Peyer's patch (tissue), 4 donors: ENCODE data around the gene KRT9.

Experiments
- POLR2A ChIP-seq, 2 donors: fragments of 450-650 bp; IDR thresholded peaks; one replicate each; pipeline ENCODE4 v1.5.1; 2017; ENCODE audit warnings: antibody characterized with exemption in 2 of 2, mild to moderate bottlenecking in 2 of 2, moderate library complexity in 2 of 2
- TF ChIP-seq, protein P1 (sequence below), 6 experiments: fragments of 450-650 bp in 4 of 6; fragments of 200-600 bp in 2 of 6; sonication (generic) in 1 of 6; IDR thresholded peaks; one replicate each; pipeline ENCODE4 v1.5.1; 2017 to 2019; ENCODE audit warnings: antibody characterized with exemption in 6 of 6, mild to moderate bottlenecking in 3 of 6, moderate library complexity in 1 of 6

DNA sequence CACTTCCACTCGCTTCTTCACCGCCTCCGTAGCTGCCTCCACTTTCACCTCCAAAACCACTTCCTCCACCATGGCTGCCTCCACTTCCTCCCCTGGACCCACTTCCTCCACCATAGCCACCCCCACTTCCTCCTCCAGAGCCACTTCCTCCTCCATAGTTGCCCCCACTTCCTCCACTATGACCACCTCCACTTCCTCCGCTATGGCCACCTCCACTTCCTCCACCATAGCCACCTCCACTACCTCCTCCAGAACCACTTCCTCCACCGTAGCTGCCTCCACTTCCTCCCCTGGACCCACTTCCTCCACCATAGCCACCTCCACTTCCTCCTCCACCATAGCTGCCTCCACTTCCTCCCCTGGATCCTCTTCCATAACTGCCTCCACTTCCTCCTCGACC lies 4.5 kb downstream of the KRT9 start:
- TF ChIP-seq POLR2A (IDR thresholded peaks at IDR 0.05) = no peak
- TF ChIP-seq, protein P1, sequence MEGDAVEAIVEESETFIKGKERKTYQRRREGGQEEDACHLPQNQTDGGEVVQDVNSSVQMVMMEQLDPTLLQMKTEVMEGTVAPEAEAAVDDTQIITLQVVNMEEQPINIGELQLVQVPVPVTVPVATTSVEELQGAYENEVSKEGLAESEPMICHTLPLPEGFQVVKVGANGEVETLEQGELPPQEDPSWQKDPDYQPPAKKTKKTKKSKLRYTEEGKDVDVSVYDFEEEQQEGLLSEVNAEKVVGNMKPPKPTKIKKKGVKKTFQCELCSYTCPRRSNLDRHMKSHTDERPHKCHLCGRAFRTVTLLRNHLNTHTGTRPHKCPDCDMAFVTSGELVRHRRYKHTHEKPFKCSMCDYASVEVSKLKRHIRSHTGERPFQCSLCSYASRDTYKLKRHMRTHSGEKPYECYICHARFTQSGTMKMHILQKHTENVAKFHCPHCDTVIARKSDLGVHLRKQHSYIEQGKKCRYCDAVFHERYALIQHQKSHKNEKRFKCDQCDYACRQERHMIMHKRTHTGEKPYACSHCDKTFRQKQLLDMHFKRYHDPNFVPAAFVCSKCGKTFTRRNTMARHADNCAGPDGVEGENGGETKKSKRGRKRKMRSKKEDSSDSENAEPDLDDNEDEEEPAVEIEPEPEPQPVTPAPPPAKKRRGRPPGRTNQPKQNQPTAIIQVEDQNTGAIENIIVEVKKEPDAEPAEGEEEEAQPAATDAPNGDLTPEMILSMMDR (IDR thresholded peaks at IDR 0.05) = no peak
